Central memory CD8-positive, alpha-beta T cell (primary cell): ENCODE data around the gene CRTC3.
"Not testable (repeated sequence)": the region's sequence is repeated elsewhere in the genome, so short reads cannot be mapped to it uniquely, and the experiment has no call there.

Experiments used
- ATAC-seq: fragments of 150-1000 bp; cut with Tn5 transposase; replicated peaks from 2 replicates; pipeline ENCODE4 v1.10.0; 2022; ENCODE audit warnings: mild to moderate bottlenecking, moderate FRiP score, moderate number of reproducible peaks; ENCODE audit not compliant: poor library complexity, severe bottlenecking; ENCODE audit errors: extremely low read depth
- DNase-seq, 2 donors: peaks; one replicate each; pipeline ENCODE4 v3.0.0; 2021; ENCODE audit warnings: low spot score in 2 of 2
- H3K27ac Mint-ChIP-seq: one replicate; pipeline ENCODE4 v1.8.0; 2022; ENCODE audit warnings: low read depth, mild to moderate bottlenecking, moderate library complexity, mixed read lengths
- H3K27me3 Mint-ChIP-seq: one replicate; pipeline ENCODE4 v1.8.0; 2022; ENCODE audit warnings: mixed read lengths
- H3K36me3 Mint-ChIP-seq: one replicate; pipeline ENCODE4 v1.8.0; 2022; ENCODE audit warnings: mild to moderate bottlenecking, moderate library complexity, mixed read lengths; ENCODE audit not compliant: insufficient read depth
- H3K4me1 Mint-ChIP-seq: one replicate; pipeline ENCODE4 v1.8.0; 2022; ENCODE audit warnings: mixed read lengths
- H3K4me3 Mint-ChIP-seq: one replicate; pipeline ENCODE4 v1.8.0; 2022; ENCODE audit warnings: mild to moderate bottlenecking, moderate library complexity, mixed read lengths
- H3K9me3 Mint-ChIP-seq: one replicate; pipeline ENCODE4 v1.8.0; 2022; ENCODE audit warnings: mixed read lengths

Gene CRTC3

DNA sequence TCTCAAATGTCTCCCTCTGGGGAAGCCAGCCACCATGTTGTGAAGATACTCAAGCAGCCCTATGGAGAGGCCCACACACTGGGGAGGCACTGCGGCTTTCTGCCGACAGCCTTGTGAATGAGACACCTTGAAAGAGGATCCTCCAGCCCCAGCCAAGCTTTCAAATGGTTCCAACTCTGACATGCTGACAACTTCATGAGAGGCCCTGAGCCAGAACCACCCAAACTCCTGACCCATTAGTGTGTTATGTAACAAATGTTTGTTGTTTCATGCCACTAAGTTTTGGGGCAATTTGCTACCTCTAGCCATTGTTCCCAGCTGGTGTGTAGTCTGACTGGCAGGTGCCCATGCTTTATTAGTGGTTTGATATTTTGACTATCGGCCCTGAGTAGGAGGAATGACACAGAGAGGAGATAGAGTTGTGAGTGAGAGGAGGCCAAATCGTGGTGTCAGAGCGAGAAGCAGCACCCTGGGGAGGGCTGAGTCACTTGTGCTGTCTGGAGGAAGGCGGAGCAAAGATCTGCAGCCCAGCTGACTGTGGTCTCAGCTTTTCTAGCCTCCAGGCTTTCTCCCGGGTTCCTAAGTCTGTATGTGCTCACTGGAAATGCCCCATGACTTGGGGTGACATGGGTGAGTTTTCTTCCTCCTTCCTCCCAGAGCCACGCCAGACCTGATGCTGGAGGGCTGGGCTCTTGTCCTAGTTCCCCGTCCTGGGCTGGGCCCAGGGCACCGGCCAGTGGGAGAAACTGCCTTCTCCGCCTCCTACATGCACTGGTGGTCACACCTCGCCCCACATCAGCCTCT, 130.7 kb downstream of the CRTC3 start:
- ATAC-seq: peak; percentile 78
- DNase-seq: no peak
- Mint-ChIP-seq H3K36me3 (peaks cover 12% of the 10 kb centered on the region), H3K27ac (no peak overlapping the region), H3K27me3 (peaks cover 50% of the 10 kb centered on the region), H3K4me3 (peak overlapping the region; percentile 68), H3K4me1 (peaks cover 68% of the 10 kb centered on the region), H3K9me3 (no peaks in the 10 kb centered on the region)

DNA sequence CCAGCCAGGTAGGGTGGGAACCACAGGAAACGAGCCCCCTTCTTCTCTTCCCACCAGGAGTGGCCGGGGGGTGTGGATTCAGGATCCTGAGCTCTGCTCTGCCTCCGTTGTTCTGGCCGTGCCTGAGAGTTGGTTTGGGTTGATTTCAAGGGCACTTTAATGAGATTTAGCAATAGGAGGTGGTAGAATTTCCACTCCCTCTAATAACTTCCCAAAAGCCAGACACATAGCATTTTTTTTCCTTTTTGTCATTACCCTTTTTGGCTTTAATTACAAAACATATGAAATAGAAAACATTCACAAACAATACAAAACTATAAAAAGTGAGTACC, 131.2 kb downstream of the CRTC3 start:
- peaks cover 10% of the 10 kb centered on the region for H3K36me3 Mint-ChIP-seq
- H3K27me3 Mint-ChIP-seq: peaks cover 48% of the 10 kb centered on the region
- not testable (repeated sequence) for H3K9me3 Mint-ChIP-seq, ATAC-seq, DNase-seq
- H3K4me3 Mint-ChIP-seq: peak overlapping the region; percentile 68
- peak overlapping the region; percentile 88 for H3K27ac Mint-ChIP-seq
- peaks cover 73% of the 10 kb centered on the region for H3K4me1 Mint-ChIP-seq

DNA sequence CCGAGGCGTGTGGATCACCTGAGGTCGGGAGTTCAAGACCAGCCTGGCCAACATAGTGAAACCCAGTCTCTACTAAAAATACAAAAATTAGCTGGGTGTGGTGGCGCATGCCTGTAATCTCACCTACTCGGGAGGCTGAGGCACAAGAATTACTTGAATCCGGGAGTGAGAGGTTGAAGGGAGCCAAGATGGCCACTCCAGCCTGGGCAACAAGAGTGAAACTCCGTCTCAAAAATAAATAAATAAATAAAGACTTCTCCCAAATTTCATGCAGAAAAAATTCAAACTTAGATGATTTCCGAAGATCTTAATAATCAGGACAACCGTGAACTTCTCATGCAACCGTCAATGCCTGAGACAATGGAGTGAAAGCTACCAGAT, 134.3 kb downstream of the CRTC3 start:
- H3K9me3 Mint-ChIP-seq, ATAC-seq, H3K27ac Mint-ChIP-seq, H3K36me3 Mint-ChIP-seq, DNase-seq: not testable (repeated sequence)
- Mint-ChIP-seq H3K4me1 (peaks cover 60% of the 10 kb centered on the region), H3K27me3 (peaks cover 46% of the 10 kb centered on the region), H3K4me3 (peak overlapping the region; percentile 79)

DNA sequence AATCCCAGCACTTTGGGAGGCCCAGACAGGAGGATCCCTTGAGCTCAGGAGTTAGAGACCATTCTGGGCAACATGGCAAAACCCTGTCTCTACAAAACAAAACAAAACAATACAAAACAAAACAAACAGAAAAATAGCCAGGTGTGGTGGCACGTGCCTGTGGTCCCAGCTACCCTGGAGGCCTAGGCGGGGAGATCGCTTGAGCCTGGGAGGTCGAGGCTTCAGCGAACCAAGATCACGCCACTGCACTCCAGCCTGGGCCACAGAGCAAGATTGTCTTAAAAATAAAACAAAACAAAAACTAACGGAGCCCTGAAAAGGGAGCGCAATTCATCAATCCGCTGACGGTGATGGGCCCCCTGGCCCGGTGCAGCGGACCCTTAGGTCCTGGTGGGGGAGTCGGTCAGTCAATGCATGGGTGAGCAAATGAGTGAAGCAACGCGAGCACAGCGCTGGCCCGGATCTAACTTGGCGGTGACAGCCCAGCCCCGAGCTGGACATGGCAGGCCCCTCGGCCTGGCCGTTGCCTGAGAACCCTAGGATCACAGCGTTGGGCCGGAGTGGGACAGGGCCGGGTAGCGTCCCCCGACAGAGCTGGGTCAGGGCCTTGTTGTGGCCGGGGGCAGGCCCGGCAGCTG, 135.0 kb downstream of the CRTC3 start:
- DNase-seq: no peak
- Mint-ChIP-seq H3K27ac (no peak overlapping the region), H3K36me3 (peaks cover 9% of the 10 kb centered on the region), H3K4me1 (peaks cover 53% of the 10 kb centered on the region), H3K27me3 (peaks cover 43% of the 10 kb centered on the region), H3K4me3 (peak overlapping the region; percentile 79), H3K9me3 (no peaks in the 10 kb centered on the region)
- no peak for ATAC-seq

DNA sequence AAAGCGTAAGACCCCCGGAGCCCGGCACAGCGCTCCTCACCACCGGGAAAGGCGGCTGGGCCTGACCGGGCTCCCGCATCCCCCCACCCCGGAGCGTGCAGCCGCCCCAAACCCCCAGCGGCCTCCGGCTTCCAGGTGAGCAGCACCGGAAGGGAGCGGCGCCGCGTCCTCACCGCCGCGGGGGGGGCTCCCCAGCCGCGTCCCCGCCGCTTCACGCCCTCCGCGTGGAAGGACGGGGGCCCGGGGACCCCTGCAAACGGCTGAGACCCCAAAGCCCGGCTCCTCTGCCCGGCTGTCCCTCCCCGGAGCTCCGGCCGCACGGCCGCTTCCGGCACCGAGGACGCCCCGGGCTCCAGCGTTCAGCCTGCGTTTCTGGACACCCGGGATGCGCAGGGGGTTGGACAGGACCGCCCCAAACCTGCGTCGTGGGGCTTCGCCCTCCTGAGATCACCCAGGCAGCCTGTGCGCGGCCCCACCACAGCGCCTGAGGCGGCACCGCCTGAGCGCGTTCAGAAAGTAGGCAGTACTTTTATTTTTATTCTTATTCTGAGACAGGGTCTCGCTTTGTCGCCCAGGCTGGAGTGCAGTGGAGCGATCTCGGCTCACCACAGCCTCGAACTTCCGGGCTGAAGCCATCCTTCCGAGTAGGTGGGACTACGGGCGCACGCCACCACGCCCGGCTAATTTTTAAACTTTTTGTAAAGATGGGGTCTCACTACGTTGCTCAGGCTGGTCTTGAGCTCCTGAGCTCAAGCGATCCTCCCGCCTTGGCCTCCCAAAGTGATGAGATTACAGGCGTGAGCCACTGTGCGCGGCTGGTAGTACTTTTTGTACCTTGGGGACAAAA, 135.8 kb downstream of the CRTC3 start:
- peak overlapping the region; percentile 73 for H3K4me3 Mint-ChIP-seq
- no peak for DNase-seq
- H3K9me3 Mint-ChIP-seq: no peaks in the 10 kb centered on the region
- peaks cover 49% of the 10 kb centered on the region for H3K27me3 Mint-ChIP-seq
- peaks cover 48% of the 10 kb centered on the region for H3K4me1 Mint-ChIP-seq
- H3K27ac Mint-ChIP-seq: no peak overlapping the region
- H3K36me3 Mint-ChIP-seq: peaks cover 9% of the 10 kb centered on the region
- ATAC-seq: peak; percentile 15

DNA sequence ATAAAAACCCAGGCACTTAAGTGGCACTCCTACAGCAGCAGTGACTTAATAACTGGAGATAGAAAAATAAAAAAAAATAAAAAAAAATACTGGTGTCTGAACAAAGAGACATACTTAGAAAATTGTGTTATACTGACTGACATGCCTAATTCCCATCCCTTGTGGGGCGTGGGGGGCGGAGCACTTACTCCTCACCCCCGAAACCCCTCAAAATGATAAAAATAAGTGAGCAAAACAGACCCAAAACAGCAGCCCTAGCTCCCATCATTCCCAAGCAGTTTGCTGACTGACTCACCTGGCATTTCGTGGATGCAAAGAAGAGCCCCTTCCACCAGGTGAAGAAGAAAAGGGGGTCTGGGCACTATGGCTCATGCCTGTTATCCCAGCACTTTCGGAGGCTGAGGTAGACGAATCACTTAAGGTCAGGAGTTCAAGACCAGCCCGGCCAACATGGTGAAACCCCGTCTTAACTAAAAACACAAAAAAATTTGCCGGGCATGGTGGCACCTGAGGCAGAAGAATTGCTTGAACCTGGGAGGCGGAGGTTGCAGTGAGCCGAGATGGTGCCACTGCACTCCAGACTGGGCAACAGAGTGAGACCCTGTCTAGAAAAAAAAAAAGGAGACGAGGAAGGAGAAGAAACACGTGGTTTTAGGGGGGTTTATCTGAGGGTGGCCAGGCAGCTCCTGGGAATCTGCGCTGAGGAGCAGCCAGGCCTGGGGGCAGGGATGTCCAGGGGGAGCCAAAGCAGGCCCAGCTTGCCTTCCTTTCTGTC, 136.6 kb downstream of the CRTC3 start:
- peaks cover 6% of the 10 kb centered on the region for H3K36me3 Mint-ChIP-seq
- ATAC-seq: no peak
- H3K9me3 Mint-ChIP-seq: no peaks in the 10 kb centered on the region
- peaks cover 57% of the 10 kb centered on the region for H3K27me3 Mint-ChIP-seq
- peaks cover 40% of the 10 kb centered on the region for H3K4me1 Mint-ChIP-seq
- no peak overlapping the region for H3K27ac Mint-ChIP-seq
- peak overlapping the region; percentile 73 for H3K4me3 Mint-ChIP-seq
- DNase-seq: no peak

DNA sequence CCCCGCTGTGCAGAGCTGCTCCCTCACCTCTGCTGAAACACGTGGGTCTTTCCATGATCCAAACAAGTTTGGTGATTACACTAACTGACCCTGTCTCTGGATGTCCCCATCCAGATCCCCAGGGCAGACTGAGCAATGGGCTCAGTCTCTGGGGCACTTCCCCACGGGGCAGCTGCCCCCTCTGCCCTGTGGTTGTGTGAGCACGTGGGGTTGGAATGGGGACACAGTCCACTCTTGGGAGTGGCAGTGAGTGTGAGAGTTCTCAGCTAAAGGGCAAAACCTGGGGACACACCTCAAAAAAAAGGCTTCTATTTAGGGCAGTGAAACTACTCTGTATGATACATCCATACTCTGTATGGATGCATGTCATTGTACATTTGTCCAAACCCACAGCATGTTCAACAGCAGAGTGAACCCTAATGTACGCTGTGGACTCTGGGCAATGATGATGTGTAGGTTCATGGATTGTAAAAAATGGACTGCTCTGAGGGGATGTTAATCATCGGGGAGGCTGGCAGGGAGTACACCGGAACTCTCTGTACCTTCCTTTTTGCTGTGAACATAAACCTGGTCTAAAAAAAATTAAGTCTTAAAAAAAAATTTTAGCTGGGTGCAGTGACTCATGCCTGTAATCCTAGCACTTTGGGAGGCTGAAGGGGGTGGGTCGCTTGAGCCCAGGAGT, 137.5 kb downstream of the CRTC3 start:
- DNase-seq: no peak
- H3K27me3 Mint-ChIP-seq: peaks cover 66% of the 10 kb centered on the region
- H3K4me3 Mint-ChIP-seq: peak overlapping the region; percentile 54
- no peaks in the 10 kb centered on the region for H3K9me3 Mint-ChIP-seq
- no peaks in the 10 kb centered on the region for H3K36me3 Mint-ChIP-seq
- no peak overlapping the region for H3K27ac Mint-ChIP-seq
- peaks cover 31% of the 10 kb centered on the region for H3K4me1 Mint-ChIP-seq
- no peak for ATAC-seq

DNA sequence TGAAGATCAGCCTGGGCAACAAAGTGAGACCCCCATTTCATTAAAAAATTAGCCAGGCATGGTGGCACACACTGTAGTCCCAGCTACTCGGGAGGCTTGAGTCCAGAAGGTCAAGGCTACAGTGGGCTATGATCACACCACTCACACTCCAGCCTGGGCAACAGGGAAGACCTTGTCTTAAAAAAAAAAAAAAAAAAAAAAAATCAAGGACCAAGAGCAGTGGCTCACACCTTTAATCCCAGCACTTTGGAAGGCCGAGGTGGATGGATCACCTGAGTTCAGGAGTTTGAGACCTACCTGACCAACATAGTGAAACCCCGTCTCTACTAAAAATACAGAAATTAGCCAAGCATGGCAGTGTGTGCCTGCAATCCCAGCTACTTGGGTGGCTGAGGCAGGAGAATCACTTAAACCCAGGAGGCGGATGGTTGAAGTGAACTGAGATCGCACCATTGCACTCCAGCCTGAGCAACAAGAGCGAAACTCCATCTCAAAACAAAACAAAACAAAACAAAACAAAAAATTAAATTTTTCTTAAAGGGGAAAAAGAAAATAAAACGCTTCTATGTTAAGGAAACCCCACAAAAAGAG, 138.1 kb downstream of the CRTC3 start:
- not testable (repeated sequence) for H3K36me3 Mint-ChIP-seq, DNase-seq, H3K27ac Mint-ChIP-seq, ATAC-seq, H3K9me3 Mint-ChIP-seq, H3K4me3 Mint-ChIP-seq
- Mint-ChIP-seq H3K4me1 (peaks cover 29% of the 10 kb centered on the region), H3K27me3 (peaks cover 63% of the 10 kb centered on the region)

DNA sequence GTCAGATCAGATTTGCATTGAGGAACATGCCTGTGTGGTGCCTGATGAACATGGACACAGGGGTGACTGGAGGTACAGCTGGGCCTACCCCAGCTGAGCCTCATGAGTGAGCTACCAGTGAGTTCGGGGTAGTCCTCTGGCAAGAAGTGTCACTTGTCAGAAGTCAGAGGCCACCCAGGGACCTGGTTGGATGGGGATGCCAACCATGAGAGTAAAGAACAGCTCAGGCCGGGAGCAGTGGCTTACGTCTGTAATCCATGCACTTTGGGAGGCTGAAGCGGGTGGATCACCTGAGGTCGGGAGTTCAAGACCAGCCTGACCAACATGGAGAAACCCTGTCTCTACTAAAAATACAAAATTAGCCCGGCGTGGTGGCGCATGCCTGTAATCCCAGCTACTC, 140.9 kb downstream of the CRTC3 start:
- H3K27me3 Mint-ChIP-seq: peaks cover 41% of the 10 kb centered on the region
- not testable (repeated sequence) for H3K36me3 Mint-ChIP-seq

DNA sequence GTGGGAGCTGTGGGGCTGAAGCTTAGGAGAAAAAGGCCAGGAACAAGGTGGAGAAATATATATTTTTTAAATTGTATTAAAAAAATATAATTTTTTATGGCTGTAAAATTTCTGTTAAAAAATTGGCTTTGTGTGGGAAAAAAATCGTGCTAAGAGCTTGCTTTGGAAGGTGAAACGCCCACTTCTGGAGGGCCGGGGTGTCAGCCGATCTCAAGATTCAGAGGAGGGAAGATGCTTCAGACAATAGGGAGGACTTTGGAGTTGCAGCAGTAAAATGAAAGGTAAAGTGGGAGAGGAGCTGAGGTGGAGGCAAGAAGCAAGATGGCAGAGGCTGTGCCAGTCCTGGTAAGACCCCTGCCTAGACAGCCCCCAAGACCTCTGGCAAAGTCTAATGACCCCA, 141.5 kb downstream of the CRTC3 start:
- H3K4me1 Mint-ChIP-seq: peaks cover 7% of the 10 kb centered on the region
- no peak overlapping the region for H3K4me3 Mint-ChIP-seq
- no peak for ATAC-seq
- H3K36me3 Mint-ChIP-seq: no peaks in the 10 kb centered on the region
- H3K27me3 Mint-ChIP-seq: peaks cover 36% of the 10 kb centered on the region
- H3K9me3 Mint-ChIP-seq: no peaks in the 10 kb centered on the region
- no peak for DNase-seq
- H3K27ac Mint-ChIP-seq: no peak overlapping the region

More for the DNA sequence above, 140.9 kb downstream of the CRTC3 start:
- not testable (repeated sequence) for ATAC-seq, H3K27ac Mint-ChIP-seq, DNase-seq, H3K9me3 Mint-ChIP-seq, H3K4me3 Mint-ChIP-seq
- H3K4me1 Mint-ChIP-seq: peaks cover 12% of the 10 kb centered on the region

DNA sequence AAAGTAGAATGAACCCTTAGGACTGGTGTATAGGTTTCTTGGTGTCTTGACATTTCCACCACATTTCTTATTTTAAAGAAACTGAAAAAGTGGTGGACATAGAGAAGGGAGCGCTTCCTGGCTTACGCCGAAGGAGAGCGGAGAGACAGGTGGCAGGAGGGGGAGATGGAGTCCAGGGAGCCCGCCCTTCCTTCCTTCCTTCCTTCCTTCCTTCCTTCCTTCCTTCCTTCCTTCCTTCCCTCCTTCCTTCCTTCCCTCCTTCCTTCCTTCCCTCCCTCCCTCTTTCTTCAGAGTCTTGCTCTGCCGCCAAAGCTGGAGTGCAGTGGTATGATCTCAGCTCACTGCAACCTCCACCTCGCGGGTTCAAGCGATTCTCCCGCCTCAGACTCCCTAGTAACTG, 143.6 kb downstream of the CRTC3 start:
- H3K27ac Mint-ChIP-seq: not testable (repeated sequence)

More for the DNA sequence above, 143.6 kb downstream of the CRTC3 start:
- H3K36me3 Mint-ChIP-seq, DNase-seq, H3K9me3 Mint-ChIP-seq, ATAC-seq, H3K4me3 Mint-ChIP-seq, H3K4me1 Mint-ChIP-seq: not testable (repeated sequence)
- peaks cover 24% of the 10 kb centered on the region for H3K27me3 Mint-ChIP-seq
